ENCODE data around the gene ODR4.
"Not testable (repeated sequence)": the region's sequence is repeated elsewhere in the genome, so short reads cannot be mapped to it uniquely, and the experiment has no call there.

The ODR4 gene

DNA sequence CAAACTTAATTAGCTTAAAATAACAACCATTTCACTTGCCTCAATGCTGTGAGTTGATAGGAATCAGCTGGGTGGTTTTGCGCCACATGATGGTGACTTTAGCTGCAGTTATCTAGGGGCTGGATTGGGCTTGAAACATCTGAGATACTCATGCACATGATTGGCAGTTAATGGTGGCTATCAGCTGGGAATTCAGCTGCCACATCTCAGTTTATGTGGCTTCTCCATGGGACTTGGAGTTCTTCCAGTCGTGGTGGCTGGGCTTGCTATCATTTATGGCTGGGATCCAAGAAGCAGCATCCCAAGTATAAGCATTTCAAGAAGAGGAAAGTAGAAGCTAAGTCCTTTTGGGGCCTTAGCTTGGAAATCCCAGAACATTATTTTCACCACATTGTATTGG lies 48.9 kb downstream of the ODR4 start:
- no peak for FAIRE-seq

DNA sequence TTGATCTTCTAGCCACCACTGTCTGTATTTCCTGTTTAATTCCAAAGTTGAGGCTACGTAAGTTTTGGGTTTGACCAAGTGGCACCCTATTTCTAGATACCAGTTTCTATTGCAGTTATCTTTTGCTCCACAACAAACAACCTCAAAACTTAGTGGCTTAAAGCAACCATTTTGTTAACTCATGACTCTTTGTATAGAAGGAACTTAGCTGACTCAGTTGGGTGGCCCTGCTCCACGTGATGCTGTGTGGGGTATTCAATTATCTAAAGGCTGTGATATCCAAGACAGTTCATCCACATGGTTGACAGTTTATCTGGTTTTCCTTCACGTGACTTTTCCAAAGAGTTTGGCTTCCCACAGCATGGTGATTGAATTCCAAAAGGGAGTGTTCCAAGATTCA lies 50.5 kb downstream of the ODR4 start:
- FAIRE-seq, result no peak

GRCh38 chr1:186429017-186429416 lies 53.4 kb downstream of the ODR4 start:
- no peak for FAIRE-seq

DNA sequence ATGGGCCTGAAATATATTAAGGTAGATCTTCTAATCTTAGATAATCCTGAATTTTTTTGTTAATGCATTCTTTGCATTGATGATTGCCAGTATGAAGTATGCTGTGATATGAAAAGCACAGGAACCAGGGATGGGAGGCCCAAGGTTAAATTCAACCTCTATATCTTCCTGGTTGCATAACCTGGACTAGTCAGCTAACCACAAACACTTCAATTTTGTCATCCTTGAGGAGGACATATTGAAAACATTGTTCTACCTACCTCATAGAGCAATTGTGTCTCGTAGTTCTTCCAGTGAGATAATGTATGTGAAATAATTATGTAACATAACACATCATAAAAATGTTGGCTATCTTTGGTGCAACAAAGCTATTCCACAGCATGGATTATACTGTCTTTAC lies 59.7 kb downstream of the ODR4 start:
- FAIRE-seq, result no peak

DNA sequence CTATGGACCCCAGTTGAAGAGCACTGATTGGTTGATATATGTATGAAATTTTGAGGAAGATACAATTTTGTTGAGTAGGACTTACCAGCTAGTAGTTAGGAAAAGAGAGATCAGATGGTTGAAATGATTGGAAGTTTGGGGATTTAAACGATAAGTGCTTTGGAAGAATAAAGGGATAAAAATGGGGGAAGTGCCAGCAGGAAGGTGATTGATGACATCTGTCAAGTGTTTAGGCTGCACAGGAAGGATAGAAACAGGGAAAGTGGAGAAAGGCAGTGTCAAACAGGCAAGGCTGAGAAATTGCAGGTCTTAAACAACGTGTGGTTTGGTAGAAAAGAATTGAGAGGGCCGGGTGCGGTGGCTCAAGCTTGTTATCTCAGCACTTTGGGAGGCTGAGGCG lies 62.9 kb downstream of the ODR4 start:
- FAIRE-seq, result no peak

GRCh38 chr1:186440584-186440983 lies 64.9 kb downstream of the ODR4 start:
- FAIRE-seq, result no peak

GRCh38 chr1:186442651-186443375 lies 67.2 kb downstream of the ODR4 start:
- no peak for FAIRE-seq

- FAIRE-seq, result no peak
These were observed 68.0 kb downstream of the ODR4 start for GRCh38 chr1:186443638-186444037.

DNA sequence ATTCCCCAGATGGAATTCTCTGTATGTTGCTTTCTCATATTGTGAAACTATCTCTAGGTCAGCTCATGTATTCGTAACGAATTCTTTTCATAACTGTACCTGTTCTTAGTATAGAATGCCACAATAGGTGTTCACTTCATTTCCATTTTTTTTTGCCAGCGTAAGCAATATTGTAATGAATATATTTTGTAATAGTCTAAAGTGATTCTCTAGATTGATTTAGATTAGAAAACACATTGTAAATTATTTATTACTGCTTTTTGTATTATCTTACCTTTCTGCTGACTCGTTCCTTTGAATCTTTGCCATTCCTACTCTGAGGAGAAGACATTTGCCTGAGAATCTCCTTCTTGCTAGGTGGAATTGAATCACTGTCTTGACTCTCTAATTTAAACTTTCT lies 70.5 kb downstream of the ODR4 start:
- FAIRE-seq, result no peak

- no peak for FAIRE-seq
These were observed 79.3 kb downstream of the ODR4 start for GRCh38 chr1:186454981-186455380.

DNA sequence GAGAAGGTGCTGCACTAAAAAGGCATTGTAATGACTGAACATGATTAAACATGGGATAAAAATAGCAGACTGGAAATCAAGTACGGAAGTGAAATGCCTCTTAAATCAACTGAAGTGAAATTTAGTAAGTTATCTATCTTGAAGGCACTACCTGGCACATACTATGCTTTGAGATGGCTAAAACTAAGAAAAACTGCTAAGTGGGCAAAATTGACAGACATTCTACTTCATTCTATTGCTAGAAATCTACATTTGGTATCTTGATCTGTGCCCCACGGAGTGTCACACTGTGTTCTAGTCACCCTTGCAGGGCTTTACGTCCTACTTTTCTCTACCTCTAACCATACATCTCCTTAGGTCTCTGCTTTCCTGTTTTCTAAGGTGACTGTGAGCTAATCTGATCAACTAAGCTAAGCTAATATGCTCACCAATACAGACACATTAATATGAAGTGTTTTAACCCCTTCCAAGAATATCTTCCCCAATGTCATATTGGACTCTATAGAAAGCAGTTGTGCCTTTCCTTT lies 81.2 kb downstream of the ODR4 start:
- no peak for FAIRE-seq

DNA sequence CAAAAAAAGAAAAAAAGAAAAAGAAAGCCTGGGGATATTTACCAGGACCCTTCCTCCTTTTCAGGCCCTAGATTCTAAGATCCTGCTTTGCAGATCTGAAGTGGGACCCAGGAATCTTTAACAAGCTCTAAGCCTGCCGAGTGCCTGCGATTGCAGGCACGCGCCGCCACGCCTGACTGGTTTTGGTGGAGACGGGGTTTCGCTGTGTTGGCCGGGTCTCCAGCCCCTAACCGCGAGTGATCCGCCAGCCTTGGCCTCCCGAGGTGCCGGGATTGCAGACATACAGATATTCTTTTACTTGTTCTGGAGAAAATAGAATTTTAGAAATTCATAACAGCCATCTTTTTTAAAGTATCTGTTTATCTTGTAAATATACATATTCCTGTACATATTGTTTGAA lies 83.5 kb downstream of the ODR4 start:
- not testable (repeated sequence) for FAIRE-seq

- FAIRE-seq, result no peak
These were observed 85.4 kb downstream of the ODR4 start, which contains the start of gene PDC for GRCh38 chr1:186461014-186461413. Gene PDC, minus strand, starts transcription at chr1:186461114. Its CDS starts 11,655 bp downstream, at chr1:186449459.

DNA sequence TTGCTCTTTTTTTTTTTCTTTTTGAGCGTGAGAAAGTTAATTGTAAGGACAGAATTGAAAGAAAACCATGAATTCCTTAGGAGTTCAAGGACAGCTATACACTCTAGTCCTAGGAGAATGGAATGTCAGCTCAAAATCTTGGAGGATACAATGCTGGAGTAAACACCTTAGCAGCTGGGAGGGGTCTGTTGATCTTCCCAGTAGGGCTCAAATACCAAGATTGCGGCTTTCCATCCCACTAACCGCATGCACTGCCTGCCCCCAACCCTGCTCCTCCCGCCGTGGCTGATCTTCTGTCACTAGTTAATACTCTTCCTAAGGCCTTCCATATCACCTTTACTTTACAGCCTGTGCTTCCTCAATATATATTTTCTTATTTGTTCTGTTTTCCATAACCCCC lies 87.9 kb downstream of the ODR4 start:
- FAIRE-seq, result no peak

- FAIRE-seq, result no peak
These were observed 88.3 kb downstream of the ODR4 start for GRCh38 chr1:186463926-186464325.

GRCh38 chr1:186465491-186465890 lies 89.9 kb downstream of the ODR4 start:
- not testable (repeated sequence) for FAIRE-seq

- no peak for FAIRE-seq
These were observed 90.3 kb downstream of the ODR4 start for GRCh38 chr1:186465946-186466345.
